ENCODE data around the gene ETV2. TPM values are rescaled to one million over a fixed set of nuclear protein-coding genes. Genes with fewer than 3 reads are reported as not detected.

ETV2 gene
- total RNA-seq, 1 donor = 0.36 TPM

GRCh38 chr19:35620001-35620400 is 21.5 kb upstream of the ETV2 start:
- no peaks in the 10 kb centered on the region for H3K27me3 ChIP-seq (ENCODE audit: insufficient read depth, low read length)
- no peak overlapping the region for H2AFZ ChIP-seq (ENCODE audit: low read length)
- no peaks in the 10 kb centered on the region for H4K20me1 ChIP-seq (ENCODE audit: insufficient read depth, low read length)
- peak; percentile 3 for DNase-seq (ENCODE audit: insufficient read length, low spot score, missing footprints)
- H3K9me3 ChIP-seq (ENCODE audit: low read depth, low read length) = no peaks in the 10 kb centered on the region
- H3K36me3 ChIP-seq (ENCODE audit: insufficient read depth, low read length) = peaks cover 6% of the 10 kb centered on the region
- H3K4me1 ChIP-seq (ENCODE audit: insufficient read depth, low read length) = no peaks in the 10 kb centered on the region
- H3K4me3 ChIP-seq (ENCODE audit: insufficient read depth, low read length) = no peak overlapping the region
- H3K27ac ChIP-seq (ENCODE audit: low read depth, low read length) = no peak overlapping the region
- H3K4me2 ChIP-seq (ENCODE audit: insufficient read depth, low read length) = no peak overlapping the region
- H3K79me2 ChIP-seq (ENCODE audit: insufficient read depth, low read length) = no peaks in the 10 kb centered on the region
- no peak for TF ChIP-seq CTCF (IDR thresholded peaks at IDR 0.05; ENCODE audit: extremely low read depth, low read depth, low read length)

- Histone ChIP-seq H3K4me2 (ENCODE audit: insufficient read depth, low read length) (no peak overlapping the region), H3K4me1 (ENCODE audit: insufficient read depth, low read length) (no peaks in the 10 kb centered on the region), H3K27me3 (ENCODE audit: insufficient read depth, low read length) (no peaks in the 10 kb centered on the region), H3K4me3 (ENCODE audit: insufficient read depth, low read length) (no peak overlapping the region), H2AFZ (ENCODE audit: low read length) (no peak overlapping the region), H4K20me1 (ENCODE audit: insufficient read depth, low read length) (no peaks in the 10 kb centered on the region), H3K9me3 (ENCODE audit: low read depth, low read length) (no peaks in the 10 kb centered on the region), H3K36me3 (ENCODE audit: insufficient read depth, low read length) (peaks cover 6% of the 10 kb centered on the region), H3K79me2 (ENCODE audit: insufficient read depth, low read length) (no peaks in the 10 kb centered on the region), H3K27ac (ENCODE audit: low read depth, low read length) (no peak overlapping the region)
- DNase-seq (ENCODE audit: insufficient read length, low spot score, missing footprints) = peak; percentile 68
- TF ChIP-seq CTCF (IDR thresholded peaks at IDR 0.05; ENCODE audit: extremely low read depth, low read depth, low read length) = no peak
Observed at GRCh38 chr19:35621708-35622107, 19.8 kb upstream of the ETV2 start.

- H3K9me3 ChIP-seq (ENCODE audit: low read depth, low read length) = no peaks in the 10 kb centered on the region
- no peaks in the 10 kb centered on the region for H3K79me2 ChIP-seq (ENCODE audit: insufficient read depth, low read length)
- H3K4me1 ChIP-seq (ENCODE audit: insufficient read depth, low read length) = no peaks in the 10 kb centered on the region
- H3K4me3 ChIP-seq (ENCODE audit: insufficient read depth, low read length) = no peak overlapping the region
- no peak overlapping the region for H2AFZ ChIP-seq (ENCODE audit: low read length)
- no peaks in the 10 kb centered on the region for H3K27me3 ChIP-seq (ENCODE audit: insufficient read depth, low read length)
- no peak overlapping the region for H3K27ac ChIP-seq (ENCODE audit: low read depth, low read length)
- no peak for TF ChIP-seq CTCF (IDR thresholded peaks at IDR 0.05; ENCODE audit: extremely low read depth, low read depth, low read length)
- H3K4me2 ChIP-seq (ENCODE audit: insufficient read depth, low read length) = no peak overlapping the region
- peak; percentile 52 for DNase-seq (ENCODE audit: insufficient read length, low spot score, missing footprints)
- no peaks in the 10 kb centered on the region for H3K36me3 ChIP-seq (ENCODE audit: insufficient read depth, low read length)
- no peaks in the 10 kb centered on the region for H4K20me1 ChIP-seq (ENCODE audit: insufficient read depth, low read length)
Observed at GRCh38 chr19:35622750-35623149, 18.8 kb upstream of the ETV2 start.

- H3K27me3 ChIP-seq (ENCODE audit: insufficient read depth, low read length) = no peaks in the 10 kb centered on the region
- no peak overlapping the region for H2AFZ ChIP-seq (ENCODE audit: low read length)
- H4K20me1 ChIP-seq (ENCODE audit: insufficient read depth, low read length) = no peaks in the 10 kb centered on the region
- H3K4me1 ChIP-seq (ENCODE audit: insufficient read depth, low read length) = peaks cover 6% of the 10 kb centered on the region
- no peak overlapping the region for H3K27ac ChIP-seq (ENCODE audit: low read depth, low read length)
- no peak overlapping the region for H3K4me2 ChIP-seq (ENCODE audit: insufficient read depth, low read length)
- no peak for DNase-seq (ENCODE audit: insufficient read length, low spot score, missing footprints)
- H3K9me3 ChIP-seq (ENCODE audit: low read depth, low read length) = no peaks in the 10 kb centered on the region
- no peaks in the 10 kb centered on the region for H3K79me2 ChIP-seq (ENCODE audit: insufficient read depth, low read length)
- no peak overlapping the region for H3K4me3 ChIP-seq (ENCODE audit: insufficient read depth, low read length)
- H3K36me3 ChIP-seq (ENCODE audit: insufficient read depth, low read length) = no peaks in the 10 kb centered on the region
- TF ChIP-seq CTCF (IDR thresholded peaks at IDR 0.05; ENCODE audit: extremely low read depth, low read depth, low read length) = no peak
Observed at GRCh38 chr19:35623327-35624010, 18.1 kb upstream of the ETV2 start.

Data from osteoblast (primary cell).